Loucy (cell line): ENCODE measurements around the gene EGFLAM.

Experiments
- CTCF ChIP-seq: fragments of 200-600 bp; sonication (generic); conservative IDR thresholded peaks from 2 replicates; pipeline ENCODE4 v1.5.1; 2014; ENCODE audit warnings: mild to moderate bottlenecking, antibody characterized with exemption, low read length
- EZH2phosphoT487 ChIP-seq: fragments of 200-600 bp; IDR thresholded peaks from 2 replicates; pipeline ENCODE4 v1.6.1; 2018; ENCODE audit warnings: antibody characterized with exemption, mild to moderate bottlenecking, moderate library complexity, borderline replicate concordance

GRCh38 chr5:38367966-38368365 is 109.6 kb downstream of the EGFLAM start:
- no peak for TF ChIP-seq CTCF
- TF ChIP-seq EZH2phosphoT487 = no peak
